GM23338 (cell line): ENCODE results near the gene OLR1. TPM values are rescaled to one million over a fixed set of nuclear protein-coding genes. Genes with fewer than 3 reads are reported as not detected.

Experiments
- ATAC-seq: fragments of 200-7000 bp; cut with Tn5 transposase; 3 replicates; pipeline ENCODE4 v1.9.1; 2020
- DNase-seq: peaks from one replicate; pipeline ENCODE4 v3.0.0-alpha.2; 2015; ENCODE audit warnings: low spot score
- H2AFZ ChIP-seq: fragments of 200-600 bp; sonication (generic); 2 replicates; pipeline ENCODE4 v1.8.0; 2016; ENCODE audit warnings: antibody characterized with exemption, mild to moderate bottlenecking, moderate library complexity
- H3F3A ChIP-seq: fragments of 200-600 bp; sonication (generic); replicated peaks from 2 replicates; pipeline ENCODE4 v1.8.0; 2017; ENCODE audit warnings: antibody characterized with exemption, mixed run types, low read depth
- H3K27ac ChIP-seq: fragments of 200-600 bp; sonication (generic); 2 replicates; pipeline ENCODE4 v1.6.1; 2016; ENCODE audit warnings: low read depth
- H3K27me3 ChIP-seq: fragments of 200-600 bp; sonication (generic); 2 replicates; pipeline ENCODE4 v1.8.0; 2016; ENCODE audit warnings: mild to moderate bottlenecking, mixed run types, moderate library complexity; ENCODE audit not compliant: insufficient read depth
- H3K36me3 ChIP-seq: fragments of 200-600 bp; sonication (generic); 2 replicates; pipeline ENCODE4 v1.8.0; 2016; ENCODE audit warnings: mild to moderate bottlenecking; ENCODE audit not compliant: insufficient read depth
- H3K4me1 ChIP-seq: fragments of 200-600 bp; sonication (generic); 2 replicates; pipeline ENCODE4 v1.8.0; 2016; ENCODE audit warnings: mild to moderate bottlenecking, moderate library complexity; ENCODE audit not compliant: insufficient read depth
- H3K4me2 ChIP-seq: fragments of 200-600 bp; sonication (generic); 2 replicates; pipeline ENCODE4 v1.7.1; 2017; ENCODE audit warnings: mixed run types
- H3K4me3 ChIP-seq: fragments of 200-600 bp; sonication (generic); 2 replicates; pipeline ENCODE4 v1.6.1; 2016; ENCODE audit warnings: mixed run types
- H3K79me2 ChIP-seq: fragments of 200-600 bp; sonication (generic); replicated peaks from 2 replicates; pipeline ENCODE4 v1.8.0; 2017; ENCODE audit warnings: mild to moderate bottlenecking; ENCODE audit not compliant: insufficient read depth
- H3K9me2 ChIP-seq: fragments of 200-600 bp; sonication (generic); 2 replicates; pipeline ENCODE4 v1.8.0; 2017; ENCODE audit not compliant: insufficient read depth
- H4K20me1 ChIP-seq: fragments of 200-600 bp; sonication (generic); replicated peaks from 2 replicates; pipeline ENCODE4 v1.8.0; 2017; ENCODE audit warnings: mild to moderate bottlenecking; ENCODE audit not compliant: insufficient read depth
- H3K27ac Mint-ChIP-seq: 2 replicates; pipeline ENCODE4 v1.8.0; 2020; ENCODE audit warnings: inconsistent platforms, mild to moderate bottlenecking, moderate library complexity, mixed read lengths
- H3K27me3 Mint-ChIP-seq: 3 replicates; pipeline ENCODE4 v1.8.0; 2022; ENCODE audit warnings: low read depth, mild to moderate bottlenecking, moderate library complexity, mixed read lengths, inconsistent platforms; ENCODE audit not compliant: insufficient read depth, poor library complexity
- H3K36me3 Mint-ChIP-seq: 3 replicates; pipeline ENCODE4 v1.8.0; 2021; ENCODE audit warnings: low read depth, mild to moderate bottlenecking, inconsistent platforms, moderate library complexity, mixed read lengths
- H3K4me1 Mint-ChIP-seq: 3 replicates; pipeline ENCODE4 v1.8.0; 2020; ENCODE audit warnings: mild to moderate bottlenecking, inconsistent platforms, mixed read lengths
- H3K4me3 Mint-ChIP-seq: 3 replicates; pipeline ENCODE4 v1.8.0; 2021; ENCODE audit warnings: moderate library complexity, mild to moderate bottlenecking, inconsistent platforms, mixed read lengths
- H3K9me3 Mint-ChIP-seq: 3 replicates; pipeline ENCODE4 v1.8.0; 2020; ENCODE audit warnings: moderate library complexity, mild to moderate bottlenecking, inconsistent platforms, mixed read lengths
- CREB1 ChIP-seq: fragments of 250-450 bp; sonication (Bioruptor Pico); IDR thresholded peaks from 2 replicates; pipeline ENCODE4 v1.5.0; 2020; ENCODE audit warnings: low read depth, mild to moderate bottlenecking, moderate library complexity
- CTCF ChIP-seq, 2 experiments: fragments of 200-600 bp in 1 of 2; sonication (generic) in 1 of 2; conservative IDR thresholded peaks; 2 replicates each; pipeline versions ENCODE4 v1.5.1 to v1.6.1; 2016 to 2017; ENCODE audit warnings: antibody characterized with exemption in 2 of 2, low read depth in 2 of 2, mild to moderate bottlenecking in 2 of 2, moderate library complexity in 1 of 2
- ETS1 ChIP-seq: IDR thresholded peaks from 2 replicates; pipeline ENCODE4 v1.6.1; 2016; ENCODE audit warnings: antibody characterized with exemption
- EZH2 ChIP-seq: fragments of 200-600 bp; sonication (generic); IDR thresholded peaks from one replicate; pipeline ENCODE4 v1.8.0; 2017; ENCODE audit warnings: antibody characterized with exemption, mild to moderate bottlenecking, low read depth; ENCODE audit not compliant: unreplicated experiment
- EZH2phosphoT487 ChIP-seq: fragments of 200-600 bp; sonication (generic); IDR thresholded peaks from one replicate; pipeline ENCODE4 v1.8.1; 2018; ENCODE audit warnings: antibody characterized with exemption; ENCODE audit not compliant: unreplicated experiment
- JUNB ChIP-seq: IDR thresholded peaks from one replicate; pipeline ENCODE4 v1.6.1; 2016; ENCODE audit warnings: antibody characterized with exemption; ENCODE audit not compliant: unreplicated experiment
- NANOG ChIP-seq: IDR thresholded peaks from 2 replicates; pipeline ENCODE4 v1.6.1; 2016; ENCODE audit warnings: antibody characterized with exemption, borderline replicate concordance
- POLR2AphosphoS5 ChIP-seq: IDR thresholded peaks from 2 replicates; pipeline ENCODE4 v1.6.1; 2016; ENCODE audit warnings: antibody characterized with exemption, low read depth
- REST ChIP-seq: IDR thresholded peaks from one replicate; pipeline ENCODE4 v1.6.1; 2018; ENCODE audit warnings: antibody characterized with exemption; ENCODE audit not compliant: unreplicated experiment
- STAT1 ChIP-seq: IDR thresholded peaks from one replicate; pipeline ENCODE4 v1.6.1; 2016; ENCODE audit warnings: antibody characterized with exemption; ENCODE audit not compliant: unreplicated experiment
- ZNF114 ChIP-seq: fragments of 250-450 bp; sonication (Bioruptor Pico); IDR thresholded peaks from 2 replicates; pipeline ENCODE4 v1.5.0; 2020; ENCODE audit warnings: mild to moderate bottlenecking, moderate library complexity
- ZNF331 ChIP-seq: fragments of 250-450 bp; sonication (Bioruptor Pico); IDR thresholded peaks from 2 replicates; pipeline ENCODE4 v1.5.0; 2020; ENCODE audit warnings: low read depth, mild to moderate bottlenecking, moderate library complexity
- ZNF462 ChIP-seq: fragments of 250-450 bp; sonication (Bioruptor Pico); IDR thresholded peaks from 2 replicates; pipeline ENCODE4 v1.5.0; 2020; ENCODE audit warnings: mild to moderate bottlenecking, moderate library complexity
- polyA plus RNA-seq: library from polyadenylated mRNA; unstranded; fragments of >200 nt; fragmentation: Nextera tagmentation; extraction: Ambion mirVana; gene quantifications from 2 replicates; pipeline ENCODE4 v1.2.1, GENCODE V29; 2016
- total RNA-seq: library from RNA; depleted of rRNA; stranded (reverse); fragments of >200 nt; shearing (Covaris generic); gene quantifications from 2 replicates; pipeline ENCODE4 v1.2.3, GENCODE V29; 2014

The OLR1 gene
- total and polyA plus RNA-seq, 2 experiments from 2014 or later = not detected

- no peak for TF ChIP-seq EZH2phosphoT487
- TF ChIP-seq ETS1 = no peak
- no peak for TF ChIP-seq JUNB
- TF ChIP-seq CREB1 = no peak
- no peak for TF ChIP-seq POLR2AphosphoS5
- TF ChIP-seq ZNF114 = no peak
- no peak for TF ChIP-seq REST
- TF ChIP-seq ZNF331 (CRISPR knock-in tag) = no peak
- no peak for TF ChIP-seq STAT1
- TF ChIP-seq CTCF (conservative IDR thresholded peaks at IDR 0.05; ENCODE audit: low read depth in 2 of 2) = no peak
- no peak for TF ChIP-seq NANOG
- no peak for TF ChIP-seq ZNF462 (CRISPR knock-in tag)
- no peak for TF ChIP-seq EZH2
- Mint-ChIP-seq H3K36me3 (no peaks in the 10 kb centered on the region; the same call in 2 of the 3 replicates), H3K27me3 (peaks cover 4% of the 10 kb centered on the region), H3K4me3 (no peak overlapping the region), H3K4me1 (no peaks in the 10 kb centered on the region), H3K9me3 (peaks cover 15% of the 10 kb centered on the region), H3K27ac (no peak overlapping the region)
- DNase-seq (no peak), ATAC-seq (no peak)
- Histone ChIP-seq H3K4me1 (no peaks in the 10 kb centered on the region), H3K4me3 (no peak overlapping the region), H3F3A (no peaks in the 10 kb centered on the region), H2AFZ (no peak overlapping the region), H3K27me3 (no peaks in the 10 kb centered on the region), H3K4me2 (no peak overlapping the region), H3K9me2 (no peaks in the 10 kb centered on the region), H3K36me3 (no peaks in the 10 kb centered on the region), H4K20me1 (no peaks in the 10 kb centered on the region), H3K27ac (no peak overlapping the region), H3K79me2 (no peaks in the 10 kb centered on the region)
These were observed 58.9 kb downstream of the OLR1 start for GRCh38 chr12:10113075-10113474.
